HEK293T (cell line): ENCODE measurements around the gene AKAP9.
"Not testable (repeated sequence)": the region's sequence is repeated elsewhere in the genome, so short reads cannot be mapped to it uniquely, and the experiment has no call there.

ENCODE experiments used
- CTCF ChIA-PET: fragments of 350-600 bp; formaldehyde crosslinking; extraction: SDS; loops from one replicate; lab custom pipeline; 2021; ENCODE audit warnings: antibody characterized with exemption, inconsistent platforms; lab: Yijun Ruan, JAX
- POLR2A ChIA-PET: fragments of 350-600 bp; formaldehyde crosslinking; extraction: SDS; loops from one replicate; lab custom pipeline; 2020; ENCODE audit warnings: antibody characterized with exemption, inconsistent platforms; lab: Yijun Ruan, JAX
- DNase-seq: peaks from one replicate; pipeline ENCODE4 v3.0.0; 2012; ENCODE audit warnings: mixed read lengths; ENCODE audit errors: extremely low spot score
- ARNT ChIP-seq: fragments of 450-650 bp; IDR thresholded peaks from 2 replicates; pipeline ENCODE4 v1.6.1; 2017; ENCODE audit warnings: mild to moderate bottlenecking
- BHLHE40 ChIP-seq: fragments of 450-650 bp; IDR thresholded peaks from 2 replicates; pipeline ENCODE4 v1.6.1; 2016; ENCODE audit warnings: mild to moderate bottlenecking, moderate library complexity, borderline replicate concordance
- CTBP1 ChIP-seq: fragments of 450-650 bp; IDR thresholded peaks from 2 replicates; pipeline ENCODE4 v1.6.1; 2016; ENCODE audit warnings: borderline replicate concordance
- ELF4 ChIP-seq: fragments of 450-650 bp; IDR thresholded peaks from 2 replicates; pipeline ENCODE4 v1.6.1; 2017; ENCODE audit warnings: antibody characterized with exemption
- FOXA1 ChIP-seq: fragments of 450-650 bp; IDR thresholded peaks from 2 replicates; pipeline ENCODE4 v1.6.1; 2016; ENCODE audit warnings: mild to moderate bottlenecking
- FOXK2 ChIP-seq: fragments of 450-650 bp; IDR thresholded peaks from 2 replicates; pipeline ENCODE4 v1.6.1; 2016; ENCODE audit warnings: mild to moderate bottlenecking
- FOXM1 ChIP-seq: fragments of 450-650 bp; IDR thresholded peaks from 2 replicates; pipeline ENCODE4 v1.6.1; 2017; ENCODE audit warnings: mild to moderate bottlenecking, borderline replicate concordance
- HDGF ChIP-seq: fragments of 450-650 bp; IDR thresholded peaks from 2 replicates; pipeline ENCODE4 v1.6.1; 2017; ENCODE audit warnings: antibody characterized with exemption, borderline replicate concordance
- L3MBTL2 ChIP-seq: fragments of 450-650 bp; conservative IDR thresholded peaks from 2 replicates; pipeline ENCODE4 v1.6.1; 2016; ENCODE audit warnings: mild to moderate bottlenecking
- LEF1 ChIP-seq: fragments of 450-650 bp; IDR thresholded peaks from 2 replicates; pipeline ENCODE4 v1.6.1; 2017; ENCODE audit warnings: mild to moderate bottlenecking, borderline replicate concordance
- NFRKB ChIP-seq: fragments of 450-650 bp; IDR thresholded peaks from 2 replicates; pipeline ENCODE4 v1.6.1; 2016; ENCODE audit warnings: mild to moderate bottlenecking, moderate library complexity
- PKNOX1 ChIP-seq: fragments of 450-650 bp; IDR thresholded peaks from 2 replicates; pipeline ENCODE4 v1.6.1; 2016
- SP1 ChIP-seq: fragments of 450-650 bp; IDR thresholded peaks from 2 replicates; pipeline ENCODE4 v1.6.1; 2017
- SUZ12 ChIP-seq: fragments of 450-650 bp; IDR thresholded peaks from 2 replicates; pipeline ENCODE4 v1.6.1; 2016; ENCODE audit warnings: mild to moderate bottlenecking
- TARDBP ChIP-seq: fragments of 450-650 bp; IDR thresholded peaks from 2 replicates; pipeline ENCODE4 v1.6.1; 2016
- ZNF384 ChIP-seq: fragments of 450-650 bp; IDR thresholded peaks from 2 replicates; pipeline ENCODE4 v1.6.1; 2016

AKAP9 gene

GRCh38 chr7:92025260-92025659 lies 84.6 kb downstream of the AKAP9 start:
- POLR2A ChIA-PET, result no interaction called here
- CTCF ChIA-PET, result no interaction called here
- TF ChIP-seq LEF1 (no peak), SP1 (no peak), FOXM1 (no peak), SUZ12 (no peak), CTBP1 (no peak)

GRCh38 chr7:92026635-92027034 lies 86.0 kb downstream of the AKAP9 start:
- POLR2A ChIA-PET, CTCF ChIA-PET, DNase-seq: not testable (repeated sequence)

More at GRCh38 chr7:92025260-92025659, 84.6 kb downstream of the AKAP9 start:
- no peak for DNase-seq

GRCh38 chr7:92027128-92027527 lies 86.5 kb downstream of the AKAP9 start:
- DNase-seq, CTCF ChIA-PET, POLR2A ChIA-PET: not testable (repeated sequence)

- no peak for DNase-seq
- POLR2A ChIA-PET, result no interaction called here
- CTCF ChIA-PET, result no interaction called here
- no peak for TF ChIP-seq ZNF384
- no peak for TF ChIP-seq LEF1
- no peak for TF ChIP-seq NFRKB
- TF ChIP-seq CTBP1, result no peak
Measured at GRCh38 chr7:92028226-92028625, 87.6 kb downstream of the AKAP9 start.

GRCh38 chr7:92028686-92029085 lies 88.0 kb downstream of the AKAP9 start:
- TF ChIP-seq CTBP1 (no peak), LEF1 (no peak), FOXK2 (no peak)
- CTCF ChIA-PET, result no interaction called here
- POLR2A ChIA-PET, result no interaction called here
- DNase-seq, result no peak

GRCh38 chr7:92034116-92034515 lies 93.5 kb downstream of the AKAP9 start:
- ChIA-PET POLR2A (no interaction called here), CTCF (no interaction called here)
- DNase-seq, result no peak
- TF ChIP-seq PKNOX1 (no peak), ELF4 (no peak), FOXK2 (no peak), TARDBP (no peak), ZNF384 (no peak), SUZ12 (no peak), LEF1 (no peak), FOXA1 (no peak), CTBP1 (no peak), BHLHE40 (no peak), ARNT (no peak), NFRKB (no peak), SP1 (no peak), FOXM1 (no peak), HDGF (no peak), L3MBTL2 (no peak)

- no peak for DNase-seq
- ChIA-PET POLR2A (no interaction called here), CTCF (no interaction called here)
- TF ChIP-seq L3MBTL2, result no peak
- no peak for TF ChIP-seq CTBP1
- TF ChIP-seq SP1, result no peak
- TF ChIP-seq ARNT, result no peak
- no peak for TF ChIP-seq HDGF
- no peak for TF ChIP-seq TARDBP
- no peak for TF ChIP-seq PKNOX1
- TF ChIP-seq BHLHE40, result no peak
- no peak for TF ChIP-seq FOXK2
- no peak for TF ChIP-seq ELF4
- TF ChIP-seq FOXA1, result no peak
- no peak for TF ChIP-seq FOXM1
- TF ChIP-seq LEF1, result no peak
- TF ChIP-seq NFRKB, result no peak
- no peak for TF ChIP-seq SUZ12
- no peak for TF ChIP-seq ZNF384
Measured at GRCh38 chr7:92035576-92035975, 94.9 kb downstream of the AKAP9 start.

GRCh38 chr7:92039900-92040299 lies 99.2 kb downstream of the AKAP9 start:
- CTCF ChIA-PET, result no interaction called here
- TF ChIP-seq FOXK2 (no peak), ELF4 (no peak), CTBP1 (no peak), SUZ12 (no peak), ZNF384 (no peak), HDGF (no peak), SP1 (no peak), FOXM1 (no peak), L3MBTL2 (no peak), FOXA1 (no peak), ARNT (no peak), PKNOX1 (no peak), LEF1 (no peak), TARDBP (no peak), BHLHE40 (no peak), NFRKB (no peak)
- POLR2A ChIA-PET, result no interaction called here
- no peak for DNase-seq
